GM19025 (cell line): Measurements from ENCODE around the gene COPS3.

ENCODE experiments used
- ATAC-seq: cut with Tn5 transposase; IDR thresholded peaks from one replicate; pipeline ENCODE4 v1.9.1; 2021; ENCODE audit warnings: mild to moderate bottlenecking, low read depth, moderate library complexity; ENCODE audit not compliant: unreplicated experiment

The COPS3 gene

DNA sequence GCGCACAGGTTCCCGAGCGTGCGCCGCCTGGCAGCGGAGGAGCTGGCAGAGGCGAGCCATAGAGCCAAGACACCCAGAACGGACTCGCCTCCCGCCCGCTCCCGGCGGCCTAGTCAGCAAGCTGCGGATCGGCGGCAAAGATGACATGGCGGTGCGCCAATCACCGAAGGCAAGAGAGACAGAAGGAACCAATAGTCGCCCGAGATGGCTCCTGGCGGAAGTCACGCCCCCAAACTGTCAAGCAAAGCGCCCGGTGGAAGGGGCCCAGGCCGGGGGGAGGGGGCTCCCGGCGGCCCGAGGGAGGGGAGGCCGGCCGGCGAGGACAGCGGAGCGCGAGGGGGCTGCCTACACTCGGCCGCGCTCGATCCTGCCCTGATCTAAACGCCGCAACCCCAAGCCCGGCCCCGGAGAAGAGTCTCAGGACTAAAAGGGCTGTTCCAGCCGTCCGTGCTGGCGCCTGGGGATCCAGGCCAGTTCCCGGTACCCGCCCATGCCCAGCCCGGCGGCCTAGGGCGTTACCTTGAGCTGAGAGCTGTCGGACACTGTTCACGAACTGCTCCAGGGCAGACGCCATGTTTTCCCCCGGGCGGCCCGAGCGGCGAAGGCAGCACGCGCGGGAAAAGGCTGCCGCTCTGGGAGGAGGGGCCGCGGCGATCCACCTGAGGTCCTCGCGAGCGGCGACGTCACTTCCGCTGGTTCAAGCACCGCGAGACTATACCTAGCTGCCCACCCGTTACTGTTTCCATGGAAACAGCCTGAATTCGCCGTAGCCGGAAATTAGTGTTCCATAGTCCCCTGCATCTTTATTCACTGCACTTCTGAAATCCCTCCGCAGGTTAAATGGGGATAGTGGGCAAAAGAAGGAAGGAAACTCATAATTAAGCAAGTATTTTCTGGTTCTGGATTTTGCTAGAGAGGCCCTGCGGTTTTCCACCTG is at the start of gene COPS3:
Gene COPS3 (minus strand): TSS at position 634 of the 937 bp plus-strand sequence. CDS start 60 bp downstream, at position 574.
- ATAC-seq: peak; percentile 82

DNA sequence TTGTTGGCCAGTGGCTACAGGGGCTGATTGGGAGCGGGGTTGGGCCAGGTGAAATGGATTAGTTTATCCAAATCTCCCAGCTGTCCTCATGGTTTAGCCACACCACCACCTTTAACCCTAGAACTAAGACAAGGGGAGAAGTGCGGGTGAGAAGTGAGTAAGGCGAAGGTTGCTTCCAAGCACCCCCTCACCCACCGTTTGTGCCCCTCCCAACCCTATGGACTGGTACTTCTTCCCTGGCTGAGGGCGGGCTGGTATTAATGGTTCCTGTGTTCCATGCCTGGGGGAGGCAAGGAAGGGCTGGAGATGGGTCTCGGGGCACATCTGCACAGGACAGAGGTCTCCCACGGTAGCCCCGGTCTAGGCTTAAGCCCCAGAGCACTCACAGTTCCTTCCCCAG is 47.2 kb upstream of the COPS3 start:
- no peak for ATAC-seq

DNA sequence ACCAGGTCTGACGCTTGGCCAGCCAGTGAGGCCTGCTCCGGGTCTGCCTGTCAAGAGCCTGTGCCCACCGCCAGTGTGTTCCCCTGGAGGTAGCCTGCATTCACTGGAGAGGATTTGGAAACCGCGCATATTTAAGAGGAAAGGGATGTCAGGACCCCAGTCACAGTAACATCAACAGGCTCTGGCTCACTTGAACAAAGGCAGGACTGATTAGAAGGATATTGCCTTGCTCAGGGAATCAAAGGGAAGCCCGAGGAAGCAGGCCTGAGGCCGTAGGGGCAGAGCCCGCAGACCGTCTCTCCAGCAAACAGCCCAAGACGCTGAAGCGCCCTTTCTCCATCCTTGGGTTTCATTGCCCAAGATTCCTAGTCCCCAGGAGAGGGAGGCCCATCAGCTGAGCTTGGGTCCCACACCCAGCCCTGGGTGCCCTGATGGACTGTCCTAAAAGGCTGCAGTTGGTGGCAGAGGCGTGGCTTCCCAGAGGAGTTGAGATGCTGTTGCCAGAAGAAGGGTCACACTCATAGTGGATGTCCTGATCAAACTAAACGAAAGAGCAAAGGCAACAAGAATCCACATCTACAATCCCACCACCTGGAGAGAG is 45.3 kb upstream of the COPS3 start:
- ATAC-seq: no peak

DNA sequence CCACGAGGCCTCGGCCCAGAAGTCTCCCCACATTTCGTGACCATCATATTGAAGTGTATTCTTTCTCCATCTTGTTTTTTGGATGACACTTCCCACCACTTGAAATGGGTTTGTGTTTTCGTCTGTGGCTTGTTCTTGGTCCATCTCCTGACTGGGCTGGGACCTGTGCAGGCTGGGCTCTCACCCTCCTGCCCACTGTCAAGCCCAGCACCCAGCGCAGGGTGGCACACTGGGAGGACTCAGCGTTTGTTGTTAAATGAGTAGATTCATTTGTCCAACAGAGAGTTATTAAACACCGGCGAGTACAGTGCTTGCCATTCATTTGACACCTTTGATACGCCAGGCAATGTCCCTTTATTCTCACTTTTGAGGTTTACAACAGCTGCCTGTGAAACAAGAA is 44.8 kb upstream of the COPS3 start:
- no peak for ATAC-seq

DNA sequence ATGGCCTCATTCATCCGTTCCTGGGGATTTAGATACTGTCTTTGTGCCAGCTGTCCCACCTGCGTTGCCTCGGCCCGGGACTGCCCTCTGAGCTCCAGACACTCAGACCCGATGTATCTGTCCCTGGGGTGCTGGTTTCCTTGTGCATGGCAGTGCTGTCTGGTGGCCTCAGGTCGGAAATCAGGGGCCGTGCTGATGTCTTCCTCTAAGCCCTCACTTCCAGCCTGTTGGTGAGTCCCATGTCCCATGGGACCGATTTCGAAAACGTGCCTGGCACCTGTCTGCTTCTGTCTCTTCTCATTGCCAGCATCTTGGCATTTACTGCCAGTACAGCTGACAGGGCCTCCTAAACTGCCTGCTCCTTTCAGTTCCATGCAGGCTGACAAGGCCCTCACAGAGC is 44.2 kb upstream of the COPS3 start:
- no peak for ATAC-seq

DNA sequence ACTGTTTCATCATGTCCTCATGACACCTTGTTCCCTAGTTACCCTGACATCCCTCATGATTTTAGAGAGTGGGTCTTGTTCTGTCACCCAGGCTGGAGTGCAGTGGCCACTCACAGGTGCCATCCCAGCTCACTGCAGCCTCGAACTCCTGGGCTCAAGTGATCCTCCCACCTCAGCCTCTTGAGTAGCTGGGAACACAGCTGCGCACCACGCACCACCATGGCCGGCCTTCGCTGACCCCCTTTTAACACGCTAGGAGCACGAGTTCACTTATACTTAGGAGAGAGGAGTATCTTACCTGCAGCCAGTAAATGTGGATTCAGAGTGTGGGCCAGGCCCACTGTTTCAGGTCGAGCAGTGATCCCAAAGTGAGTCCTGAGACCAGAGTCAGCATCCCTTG is 43.6 kb upstream of the COPS3 start:
- ATAC-seq: no peak

DNA sequence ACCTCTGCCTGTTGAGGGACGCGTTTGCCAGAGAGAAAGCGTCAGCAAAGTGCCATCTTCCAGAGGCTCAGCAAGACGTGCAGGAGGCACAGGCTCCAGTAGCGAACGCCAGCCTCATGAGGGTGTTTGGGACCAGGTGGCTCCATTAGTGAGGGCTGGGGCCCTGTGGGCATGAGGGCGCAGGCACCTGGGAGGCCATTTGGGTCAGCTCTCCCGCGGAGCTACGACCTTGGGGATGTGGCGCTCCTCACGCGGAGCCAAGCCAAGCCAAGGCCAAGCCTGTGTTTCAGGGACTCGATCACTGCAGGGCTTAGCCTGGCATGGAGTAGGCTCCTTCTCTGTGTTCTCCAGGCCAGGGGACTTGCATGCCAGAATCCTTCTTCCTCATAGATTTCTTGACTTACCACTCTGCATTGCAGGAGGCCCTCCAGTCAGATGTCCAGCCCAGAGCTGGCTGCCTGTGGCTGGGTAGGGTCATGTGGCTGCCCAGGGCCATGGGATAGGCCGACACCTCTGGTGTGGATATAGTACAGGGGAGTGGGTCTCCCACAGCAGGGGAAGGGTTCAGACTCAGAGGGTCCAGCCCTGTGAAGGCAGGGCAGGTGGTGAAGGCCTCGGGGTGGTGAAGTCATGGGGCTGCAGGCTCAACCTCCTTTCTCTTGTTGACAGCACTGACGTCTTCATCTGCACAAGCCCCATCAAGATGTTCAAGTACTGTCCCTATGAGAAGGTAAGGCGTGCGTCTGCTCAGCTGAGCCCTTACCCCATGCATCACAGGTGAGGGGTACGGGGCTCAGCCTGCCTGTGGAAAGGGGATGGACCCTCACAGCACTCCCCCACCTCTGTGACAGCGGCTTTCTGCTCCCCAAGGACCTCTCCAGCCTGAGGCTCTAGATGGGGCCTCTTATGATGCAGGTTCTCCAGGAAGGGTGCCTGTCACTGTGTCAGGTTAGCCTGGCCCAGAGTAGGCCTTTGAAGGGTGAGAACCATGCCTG is 41.8 kb upstream of the COPS3 start:
- no peak for ATAC-seq

DNA sequence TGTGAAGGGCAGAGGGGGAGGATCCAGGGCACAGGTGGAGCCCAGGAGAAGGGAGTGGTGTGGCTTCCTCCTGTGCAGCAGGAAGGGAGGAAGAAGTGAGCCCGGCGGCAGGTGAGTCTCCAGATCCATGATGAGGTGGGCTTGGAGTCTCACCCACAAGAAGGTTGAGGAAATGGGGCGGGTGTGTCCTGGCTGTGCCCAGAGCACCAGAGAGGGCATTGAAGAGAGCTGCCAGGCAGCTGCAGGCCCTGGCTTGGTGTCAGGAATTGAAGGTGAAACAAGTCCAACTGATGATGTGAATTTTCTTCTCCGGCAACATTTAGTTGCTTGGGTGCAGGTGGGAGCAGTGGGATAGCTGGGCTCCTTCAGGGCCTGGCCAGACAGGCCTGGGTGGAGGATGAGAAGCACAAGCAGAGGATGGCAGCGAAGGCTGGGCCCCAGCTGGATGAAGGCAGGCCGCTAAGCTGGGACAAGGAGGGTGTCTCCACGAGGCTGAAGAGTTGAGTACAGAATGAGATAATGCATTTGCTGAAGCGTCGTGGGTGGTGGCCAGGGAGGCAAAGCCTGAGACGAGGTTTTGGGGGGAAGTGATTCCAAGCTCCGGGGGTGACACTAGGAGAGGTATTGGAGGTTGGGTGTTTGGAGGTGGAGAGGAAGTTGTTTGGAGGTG is 40.4 kb upstream of the COPS3 start:
- ATAC-seq: no peak

DNA sequence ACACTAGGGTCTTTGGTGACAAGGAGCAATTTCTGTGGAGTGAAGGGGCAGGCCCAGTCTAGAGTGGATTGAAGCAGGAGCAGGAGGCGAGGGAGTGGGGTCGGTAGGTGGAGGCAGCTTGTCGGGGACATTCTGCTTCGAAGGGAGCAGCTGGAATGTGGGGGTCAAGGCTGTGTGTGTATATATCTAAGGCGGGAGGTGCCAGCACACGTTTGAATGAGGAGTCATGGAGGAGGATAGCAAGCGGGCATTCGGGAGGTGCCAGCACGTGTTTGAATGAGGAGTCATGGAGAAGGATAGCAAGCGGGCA is 39.8 kb upstream of the COPS3 start:
- no peak for ATAC-seq

DNA sequence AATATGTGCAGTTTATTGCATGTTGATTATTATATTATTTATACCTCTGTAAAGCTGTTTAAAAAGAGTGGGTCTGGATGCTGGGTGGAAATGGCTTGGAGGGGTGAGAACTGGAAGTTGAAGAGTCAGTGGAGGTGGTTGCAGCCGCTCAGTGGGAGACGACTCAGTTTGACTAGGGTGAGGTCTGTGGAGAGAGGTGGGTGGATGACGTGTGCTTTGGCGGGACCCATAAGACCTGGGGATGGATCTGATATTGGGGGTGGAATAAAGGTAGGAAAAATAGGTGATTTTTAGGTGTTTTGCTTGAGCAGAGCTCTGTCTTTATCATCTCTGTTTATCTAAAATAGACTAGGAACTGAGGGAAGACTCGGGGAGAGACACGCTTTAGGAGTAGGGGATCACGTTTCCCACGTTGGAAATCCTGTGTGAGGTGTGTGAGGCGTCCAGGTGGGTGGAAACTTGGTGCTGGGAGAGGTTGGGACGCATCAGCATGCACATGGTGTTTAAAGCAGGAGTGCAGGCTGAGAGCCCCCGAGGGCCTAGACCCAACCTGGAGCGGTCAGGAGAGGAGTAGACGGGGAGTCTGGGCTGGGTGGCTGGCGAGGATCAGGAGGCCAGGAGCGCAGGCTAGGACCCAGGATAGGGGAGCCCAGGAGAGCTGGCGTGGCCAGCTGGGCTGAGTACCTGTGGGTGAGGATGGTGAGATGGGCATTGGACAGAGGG is 39.3 kb upstream of the COPS3 start:
- ATAC-seq: no peak

DNA sequence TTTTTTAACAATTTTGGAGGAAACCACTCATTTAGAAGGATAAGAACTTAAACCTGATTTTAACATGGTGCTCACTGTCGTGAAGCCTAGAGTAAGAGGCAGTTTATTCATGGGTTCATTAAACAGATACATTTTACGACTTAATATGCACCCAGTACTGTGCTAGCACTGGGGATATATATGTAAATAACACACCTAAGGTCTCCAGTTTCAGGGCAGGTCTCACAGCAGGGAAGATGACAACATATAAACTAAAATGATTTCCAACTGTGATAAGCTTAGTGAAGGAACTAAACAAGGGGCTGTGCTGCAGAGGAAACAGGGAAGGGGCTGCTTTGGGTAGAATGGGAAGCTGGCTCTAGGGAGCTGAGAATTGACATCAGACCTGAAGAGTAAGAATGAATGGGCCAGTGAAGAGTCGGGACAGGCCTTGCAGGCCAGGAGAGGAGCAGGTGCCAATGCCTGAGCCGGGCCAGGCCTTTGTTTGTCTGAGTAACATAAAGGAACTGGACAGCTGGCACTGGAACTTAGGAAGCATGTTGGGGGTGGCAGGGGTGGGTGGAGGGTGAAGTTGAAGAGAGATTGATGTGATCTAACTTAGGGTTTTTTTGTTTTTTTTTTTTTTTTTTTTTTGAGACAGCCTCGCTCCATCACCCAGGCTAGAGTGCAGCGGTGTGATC is 34.2 kb upstream of the COPS3 start:
- no peak for ATAC-seq

DNA sequence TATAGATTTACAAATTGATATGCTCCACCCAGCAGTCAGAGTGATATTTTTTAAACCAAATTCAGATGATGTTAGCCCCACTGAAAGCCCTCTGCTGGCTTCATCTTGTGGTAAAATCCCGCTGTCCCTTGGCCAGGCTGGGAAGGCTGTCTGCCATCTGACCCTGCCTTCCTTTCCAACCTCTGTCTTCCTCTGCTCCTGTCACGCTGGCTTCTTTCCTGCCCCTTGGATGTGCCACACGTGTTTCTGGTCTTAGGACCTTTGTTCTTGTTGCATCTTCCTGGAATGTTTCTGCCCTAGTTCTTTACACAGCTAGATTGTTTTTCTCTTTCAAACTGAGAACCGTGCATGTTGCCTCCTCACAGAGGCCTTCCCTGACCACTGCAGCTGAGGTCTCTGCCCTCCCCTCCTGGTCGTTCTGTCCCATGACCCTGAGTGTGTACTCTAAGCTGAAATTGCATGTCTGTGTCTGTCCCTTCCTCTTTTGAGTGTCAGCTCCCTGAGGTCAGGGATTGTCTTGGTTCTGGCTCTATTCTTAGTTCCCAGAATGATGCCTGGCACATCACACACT is 33.5 kb upstream of the COPS3 start:
- no peak for ATAC-seq

DNA sequence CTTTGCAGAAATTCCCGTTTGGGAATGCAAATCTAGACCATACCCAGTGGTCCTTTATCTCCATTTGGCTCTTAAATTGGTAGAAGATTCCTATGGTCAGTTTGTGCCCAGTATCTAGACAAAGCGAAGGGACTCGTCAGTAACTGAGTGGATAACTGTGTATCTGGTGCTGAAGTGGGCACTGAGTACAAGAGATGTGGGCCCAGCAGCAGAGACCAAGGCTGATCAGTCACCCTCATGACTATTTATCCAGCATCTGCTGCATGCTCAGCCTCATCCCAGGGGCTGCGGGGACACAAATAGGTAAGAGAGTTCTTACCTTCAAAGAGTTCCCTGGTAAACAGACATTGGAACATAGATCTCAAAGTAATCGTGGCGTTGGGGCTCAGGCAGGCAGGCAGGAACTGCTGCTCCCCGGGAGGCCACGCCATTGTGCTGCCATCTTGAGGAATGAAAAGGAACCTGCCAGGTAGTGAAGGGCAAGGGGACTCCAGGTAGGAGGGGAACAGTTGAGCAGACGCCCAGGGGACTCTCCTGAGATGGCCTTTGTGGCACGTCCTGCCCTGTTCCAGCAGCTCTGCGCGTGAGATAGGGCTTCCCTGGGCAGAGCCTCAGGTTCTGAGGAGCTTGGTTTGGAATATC is 32.4 kb upstream of the COPS3 start:
- ATAC-seq: no peak

DNA sequence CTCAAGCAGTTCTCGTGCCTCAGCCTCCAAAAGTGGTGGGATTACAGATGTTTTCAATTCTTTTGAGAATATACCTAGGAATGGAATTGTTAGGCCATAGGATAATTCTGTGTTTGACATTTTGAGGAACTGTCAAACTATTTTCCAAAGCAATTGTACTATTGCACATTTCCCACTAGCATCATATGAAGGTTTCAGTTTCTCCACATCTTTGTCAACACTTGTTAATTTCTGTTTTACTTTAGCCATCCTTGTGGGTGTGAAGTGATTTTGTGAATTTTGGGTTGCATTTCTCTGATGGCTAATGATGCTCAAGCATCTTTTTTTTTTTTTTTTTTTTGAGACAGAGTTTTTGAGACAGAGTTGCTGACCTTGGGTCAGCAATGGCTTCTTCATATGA is 28.3 kb upstream of the COPS3 start:
- ATAC-seq: no peak

DNA sequence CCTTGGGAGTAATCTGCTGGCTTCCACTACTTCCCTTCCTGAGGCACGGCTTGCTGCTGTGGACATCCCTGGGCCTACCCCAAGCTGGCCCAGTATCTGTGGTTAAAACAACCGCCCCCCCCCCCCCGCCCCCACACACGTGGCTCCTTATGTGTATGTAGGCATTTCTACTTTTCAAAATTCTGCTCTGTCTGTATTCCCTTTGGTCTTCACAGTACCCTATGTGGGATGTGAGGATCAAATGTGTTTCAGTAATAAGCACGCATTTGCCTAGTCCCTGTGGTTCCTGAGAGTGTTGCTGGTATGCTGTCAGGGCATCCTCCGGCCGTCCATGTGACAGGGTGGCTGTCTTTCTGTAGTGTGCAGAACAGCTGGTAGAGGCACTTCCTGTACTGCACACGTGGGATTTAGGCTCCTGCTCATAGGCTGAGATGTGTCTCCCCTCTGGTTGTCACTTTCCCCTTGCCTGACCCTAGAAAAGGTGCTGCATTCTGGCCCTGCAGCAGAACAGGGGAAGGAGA is 24.3 kb upstream of the COPS3 start:
- peak; percentile 72 for ATAC-seq

DNA sequence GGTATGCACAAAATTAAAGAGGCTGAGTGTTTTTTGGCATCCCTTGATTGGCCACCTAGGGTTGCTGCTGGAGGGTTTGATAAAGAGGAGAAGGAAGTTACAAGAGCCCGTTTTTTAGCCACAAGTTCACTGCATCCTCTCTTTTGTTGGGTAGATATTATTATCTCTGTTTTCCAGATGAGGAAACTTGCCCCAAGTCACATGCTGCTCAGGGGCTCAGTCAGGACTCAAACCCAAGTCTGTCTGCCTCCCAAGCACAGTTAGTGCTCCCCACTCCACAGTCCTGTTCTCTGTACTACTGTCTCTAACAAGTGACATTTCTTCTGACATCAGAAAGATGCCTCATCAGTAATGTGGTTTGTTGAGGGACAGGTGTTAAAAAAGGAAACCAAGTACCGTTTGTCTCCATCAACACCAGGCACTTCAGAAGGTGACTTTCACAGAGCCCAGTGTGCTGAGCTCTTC is 23.5 kb upstream of the COPS3 start:
- no peak for ATAC-seq

DNA sequence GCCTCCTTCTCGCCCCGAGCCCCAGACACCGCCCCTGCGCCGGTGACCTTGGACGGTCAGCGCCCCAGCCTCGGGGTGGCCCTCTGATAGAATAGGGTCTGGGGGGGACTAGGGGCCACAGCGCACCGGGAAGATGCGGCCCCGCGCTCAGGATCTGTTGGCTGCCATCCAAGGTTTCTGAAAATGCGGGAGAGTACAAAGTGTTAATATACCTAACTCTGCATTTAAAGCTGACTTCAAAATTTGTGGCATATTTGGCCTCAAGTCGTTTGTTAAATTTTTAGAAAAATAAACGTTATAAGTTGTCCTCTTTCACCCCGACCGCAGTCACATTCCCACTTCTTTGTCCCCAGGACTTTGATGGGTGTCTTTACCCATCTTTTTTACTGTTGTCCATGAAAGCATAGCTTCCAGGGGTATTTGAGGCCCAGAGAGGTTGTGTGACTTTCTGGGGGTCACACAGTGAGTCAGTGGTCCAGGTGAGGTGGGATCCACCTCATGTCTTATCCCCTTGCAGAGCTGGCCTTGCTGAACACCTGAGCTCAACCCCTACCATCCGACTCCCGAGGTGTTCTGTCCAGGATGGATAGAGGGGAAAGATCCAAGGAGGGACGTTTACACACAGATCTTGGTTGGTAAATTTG is 22.9 kb upstream of the COPS3 start:
- ATAC-seq: no peak
